ENCODE measurements around the gene LIAS. TPM values are rescaled to one million over a fixed set of nuclear protein-coding genes. Genes with fewer than 3 reads are reported as not detected.

Gene LIAS
- total and polyA plus RNA-seq, 2 donors (not counting 1 experiment from before 2014, with no cell fraction given): 12.0 to 20.9 TPM

DNA sequence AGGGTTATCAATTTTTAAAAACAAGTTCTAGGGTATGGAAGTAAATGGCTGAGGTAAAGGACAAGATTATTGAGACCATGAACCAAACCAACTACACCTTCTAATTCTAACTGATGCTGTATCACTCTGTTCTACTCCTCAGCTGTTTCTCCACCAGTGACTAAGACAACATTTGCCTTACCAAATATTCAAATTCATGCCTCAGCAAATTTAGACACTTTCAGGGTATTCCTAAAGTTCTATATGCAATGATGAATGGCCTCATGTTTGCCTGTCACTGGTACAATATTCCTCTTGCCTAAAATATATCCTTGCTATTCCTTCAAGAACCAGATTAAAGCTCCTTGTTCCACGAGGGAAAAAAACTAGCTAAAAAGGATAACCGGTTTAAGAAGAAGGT lies 5.1 kb upstream of the LIAS start:
- Histone ChIP-seq H3K79me2 (ENCODE audit: control insufficient read depth, insufficient read depth, low read length) (peaks cover 19% of the 10 kb centered on the region), H4K20me1 (ENCODE audit: control insufficient read depth, insufficient read depth, low read length, poor library complexity, severe bottlenecking) (peaks cover 21% of the 10 kb centered on the region), H3K4me3 (ENCODE audit: control extremely low read depth in 1 of 5, extremely low read depth in 1 of 5, insufficient read depth in 1 of 5, low read depth in 2 of 5, low read length in 4 of 5) (no peak overlapping the region), H3K9ac (ENCODE audit: low read length) (no peak overlapping the region), H3K36me3 (replicated peaks in 1 of 2; ENCODE audit: control extremely low read depth in 1 of 2, control insufficient read depth in 1 of 2, extremely low read depth in 1 of 2, insufficient read depth in 2 of 2, low read length in 1 of 2) (peaks cover 20 to 67% of the 10 kb centered on the region in 2 experiments), H3K9me3 (ENCODE audit: control extremely low read depth in 1 of 3, control insufficient read depth in 2 of 3, insufficient read depth in 1 of 3, low read length in 2 of 3) (no peaks in the 10 kb centered on the region), H2AFZ (ENCODE audit: insufficient read depth, low read depth, low read length, poor library complexity, severe bottlenecking) (no peak overlapping the region), H3K4me2 (replicated peaks; ENCODE audit: low read depth, low read length, poor library complexity, severe bottlenecking) (no peak overlapping the region), H3K27ac (ENCODE audit: low read length in 2 of 2) (no peak overlapping the region), H3K27me3 (replicated peaks in 1 of 4; ENCODE audit: control extremely low read depth in 1 of 4, control insufficient read depth in 3 of 4, insufficient read depth in 4 of 4, low read length in 3 of 4) (no peaks in the 10 kb centered on the region), H3K4me1 (ENCODE audit: control insufficient read depth in 2 of 2, insufficient read depth in 2 of 2, low read length in 2 of 2) (peaks cover 16 to 18% of the 10 kb centered on the region in 2 donors)
- no peak for ATAC-seq (ENCODE audit: low read depth)
- Mint-ChIP-seq H3K9me3 (ENCODE audit: insufficient read depth) (no peaks in the 10 kb centered on the region), H3K27ac (no peak overlapping the region), H3K4me3 (no peak overlapping the region), H3K27me3 (no peaks in the 10 kb centered on the region), H3K4me1 (peaks cover 23% of the 10 kb centered on the region)
- DNase-seq: no peak
- POLR2A ChIA-PET: no interaction called here
- WGBS (ENCODE audit: insufficient coverage): no CpG with 5 or more reads among the region's 2 CpGs
- CTCF ChIA-PET: no interaction called here
- intact Hi-C loops (cut with micrococcal nuclease): loop anchor here (10.0 kb wide), 1 partner anchor 549 kb away; no protein-coding TSS in a partner anchor
- TF ChIP-seq, protein P1, sequence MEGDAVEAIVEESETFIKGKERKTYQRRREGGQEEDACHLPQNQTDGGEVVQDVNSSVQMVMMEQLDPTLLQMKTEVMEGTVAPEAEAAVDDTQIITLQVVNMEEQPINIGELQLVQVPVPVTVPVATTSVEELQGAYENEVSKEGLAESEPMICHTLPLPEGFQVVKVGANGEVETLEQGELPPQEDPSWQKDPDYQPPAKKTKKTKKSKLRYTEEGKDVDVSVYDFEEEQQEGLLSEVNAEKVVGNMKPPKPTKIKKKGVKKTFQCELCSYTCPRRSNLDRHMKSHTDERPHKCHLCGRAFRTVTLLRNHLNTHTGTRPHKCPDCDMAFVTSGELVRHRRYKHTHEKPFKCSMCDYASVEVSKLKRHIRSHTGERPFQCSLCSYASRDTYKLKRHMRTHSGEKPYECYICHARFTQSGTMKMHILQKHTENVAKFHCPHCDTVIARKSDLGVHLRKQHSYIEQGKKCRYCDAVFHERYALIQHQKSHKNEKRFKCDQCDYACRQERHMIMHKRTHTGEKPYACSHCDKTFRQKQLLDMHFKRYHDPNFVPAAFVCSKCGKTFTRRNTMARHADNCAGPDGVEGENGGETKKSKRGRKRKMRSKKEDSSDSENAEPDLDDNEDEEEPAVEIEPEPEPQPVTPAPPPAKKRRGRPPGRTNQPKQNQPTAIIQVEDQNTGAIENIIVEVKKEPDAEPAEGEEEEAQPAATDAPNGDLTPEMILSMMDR (IDR thresholded peaks at IDR 0.05): no peak
- no peak for TF ChIP-seq EZH2 (IDR thresholded peaks at IDR 0.05; ENCODE audit: borderline replicate concordance, insufficient read depth, low read depth, low read length, poor library complexity, severe bottlenecking)

DNA sequence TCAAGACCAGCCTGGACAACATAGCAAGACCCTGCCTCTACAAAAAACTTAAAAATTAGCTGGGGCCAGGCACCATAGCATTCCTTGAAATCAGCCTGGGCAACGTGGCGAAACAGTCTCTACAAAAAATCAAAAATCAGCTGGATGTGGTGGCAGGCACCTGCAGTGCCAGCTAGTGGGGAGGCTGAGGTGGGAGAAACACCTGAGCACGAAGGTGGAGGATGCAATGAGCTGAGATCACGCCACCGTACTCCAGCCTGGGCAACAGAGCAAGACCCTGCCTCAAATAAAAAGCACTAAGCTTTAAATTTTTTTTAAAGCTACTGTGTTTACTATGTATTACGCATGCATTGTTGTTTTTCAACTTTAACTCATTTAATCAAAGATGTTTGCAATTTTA lies 3.4 kb upstream of the LIAS start:
- Histone ChIP-seq H3K4me1 (ENCODE audit: control insufficient read depth in 2 of 2, insufficient read depth in 2 of 2, low read length in 2 of 2) (peaks cover 19 to 27% of the 10 kb centered on the region in 2 donors), H3K4me2 (replicated peaks; ENCODE audit: low read depth, low read length, poor library complexity, severe bottlenecking) (no peak overlapping the region), H2AFZ (ENCODE audit: insufficient read depth, low read depth, low read length, poor library complexity, severe bottlenecking) (no peak overlapping the region), H3K27me3 (replicated peaks in 1 of 4; ENCODE audit: control extremely low read depth in 1 of 4, control insufficient read depth in 3 of 4, insufficient read depth in 4 of 4, low read length in 3 of 4) (no peaks in the 10 kb centered on the region), H3K4me3 (ENCODE audit: control extremely low read depth in 1 of 5, extremely low read depth in 1 of 5, insufficient read depth in 1 of 5, low read depth in 2 of 5, low read length in 4 of 5) (no peak overlapping the region), H3K9ac (ENCODE audit: low read length) (no peak overlapping the region), H3K79me2 (ENCODE audit: control insufficient read depth, insufficient read depth, low read length) (peaks cover 21% of the 10 kb centered on the region), H3K9me3 (ENCODE audit: control extremely low read depth in 1 of 3, control insufficient read depth in 2 of 3, insufficient read depth in 1 of 3, low read length in 2 of 3) (no peaks in the 10 kb centered on the region), H3K27ac (ENCODE audit: low read length in 2 of 2) (no peak overlapping the region), H4K20me1 (ENCODE audit: control insufficient read depth, insufficient read depth, low read length, poor library complexity, severe bottlenecking) (peaks cover 21% of the 10 kb centered on the region), H3K36me3 (replicated peaks in 1 of 2; ENCODE audit: control extremely low read depth in 1 of 2, control insufficient read depth in 1 of 2, extremely low read depth in 1 of 2, insufficient read depth in 2 of 2, low read length in 1 of 2) (peaks cover 20 to 65% of the 10 kb centered on the region in 2 experiments)
- CTCF ChIA-PET: interaction anchor here (0.6 to 2.1 kb wide), 5 partner anchors 9 to 553 kb away, joined by 3 to 7 read pairs (median 3); no protein-coding TSS in a partner anchor
- no peak overlapping the region for H3K4me3 Mint-ChIP-seq
- DNase-seq (no peak), ATAC-seq (ENCODE audit: low read depth) (no peak)
- TF ChIP-seq, protein P1 (IDR thresholded peaks at IDR 0.05): no peak
- TF ChIP-seq EZH2 (IDR thresholded peaks at IDR 0.05; ENCODE audit: borderline replicate concordance, insufficient read depth, low read depth, low read length, poor library complexity, severe bottlenecking): no peak
- no peaks in the 10 kb centered on the region for H3K27me3 Mint-ChIP-seq
- H3K9me3 Mint-ChIP-seq (ENCODE audit: insufficient read depth): no peaks in the 10 kb centered on the region
- peaks cover 37% of the 10 kb centered on the region for H3K4me1 Mint-ChIP-seq
- no peak overlapping the region for H3K27ac Mint-ChIP-seq
- intact Hi-C loops (cut with micrococcal nuclease): loop anchor here (5.0 to 10.0 kb wide), 4 partner anchors 413 to 1138 kb away; partner anchors contain the start of gene N4BP2
- POLR2A ChIA-PET: interaction anchor here (1.4 kb wide), 1 partner anchor 9 kb away, joined by 5 read pairs; no protein-coding TSS in a partner anchor
- WGBS (ENCODE audit: insufficient coverage): 87% methylated on average over 3 of the region's 6 CpGs
